Fibroblast of mammary gland (primary cell): ENCODE data around the gene CD248.
A peak's percentile ranks its signal among the peaks of the same experiment; 100 is the strongest.
"Not testable (repeated sequence)": the region's sequence is repeated elsewhere in the genome, so short reads cannot be mapped to it uniquely, and the experiment has no call there.

Source experiments
- DNase-seq: peaks from one replicate; pipeline ENCODE4 v3.0.0-alpha.2; 2010; ENCODE audit warnings: low read depth
- H3K4me3 ChIP-seq: 2 replicates; pipeline ENCODE4 v1.5.1; 2011; ENCODE audit warnings: low read depth, mild to moderate bottlenecking, low read length, moderate library complexity; ENCODE audit not compliant: control insufficient read depth
- CTCF ChIP-seq: conservative IDR thresholded peaks from 2 replicates; pipeline ENCODE4 v1.5.1; 2011; ENCODE audit warnings: low read depth, low read length, inconsistent platforms; ENCODE audit not compliant: control insufficient read depth, insufficient read depth

CD248 gene

GRCh38 chr11:66314186-66314501, 2.7 kb downstream of the CD248 start:
- peak overlapping the region; percentile 63 for H3K4me3 ChIP-seq
- no peak for DNase-seq

GRCh38 chr11:66313321-66314185, 3.3 kb downstream of the CD248 start:
- H3K4me3 ChIP-seq = peak overlapping the region; percentile 63
- peak; percentile 59 for DNase-seq
- TF ChIP-seq CTCF = peak; percentile 18

More at GRCh38 chr11:66314186-66314501, 2.7 kb downstream of the CD248 start:
- no peak for TF ChIP-seq CTCF

DNA sequence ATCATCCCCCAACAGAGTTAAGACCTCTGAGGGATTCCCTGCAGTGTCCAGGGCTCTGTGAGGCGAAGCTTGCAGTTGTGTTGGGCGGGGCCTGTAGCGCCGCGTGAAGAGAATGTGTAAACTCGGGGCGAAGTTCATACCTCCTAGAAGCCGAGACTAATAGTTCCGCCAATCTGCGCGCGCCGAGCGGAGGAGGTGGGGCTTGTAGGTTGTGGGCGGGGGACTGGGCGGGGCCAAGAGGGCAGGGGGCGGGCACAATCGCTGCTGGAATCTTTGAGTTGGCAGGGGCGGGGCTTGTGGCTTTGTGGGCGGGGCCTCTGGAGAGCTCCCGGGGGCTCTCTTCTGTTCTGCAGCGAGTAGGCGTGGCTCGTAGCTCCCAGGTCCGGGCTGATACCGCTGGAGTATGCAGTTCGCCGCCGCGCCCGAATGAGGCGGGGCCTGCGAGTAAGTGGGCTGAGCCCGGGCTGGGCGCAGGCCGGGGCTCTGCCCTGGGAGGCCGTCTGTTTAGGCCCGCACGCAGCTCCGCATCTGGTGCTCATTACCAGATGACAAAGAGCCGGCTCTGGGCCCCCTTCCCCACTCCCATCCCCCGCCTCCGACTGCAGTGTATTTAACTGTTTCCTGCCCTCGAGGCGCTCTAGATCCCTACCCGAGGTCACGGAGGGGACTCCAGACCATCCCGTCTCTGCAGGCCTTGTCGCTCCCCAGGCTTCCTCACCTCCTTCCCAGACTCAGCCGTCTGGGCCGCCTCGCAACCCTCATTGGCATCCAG, 4.1 kb downstream of the CD248 start:
- TF ChIP-seq CTCF = no peak
- H3K4me3 ChIP-seq = peak overlapping the region; percentile 63
- DNase-seq = peak; percentile 99

DNA sequence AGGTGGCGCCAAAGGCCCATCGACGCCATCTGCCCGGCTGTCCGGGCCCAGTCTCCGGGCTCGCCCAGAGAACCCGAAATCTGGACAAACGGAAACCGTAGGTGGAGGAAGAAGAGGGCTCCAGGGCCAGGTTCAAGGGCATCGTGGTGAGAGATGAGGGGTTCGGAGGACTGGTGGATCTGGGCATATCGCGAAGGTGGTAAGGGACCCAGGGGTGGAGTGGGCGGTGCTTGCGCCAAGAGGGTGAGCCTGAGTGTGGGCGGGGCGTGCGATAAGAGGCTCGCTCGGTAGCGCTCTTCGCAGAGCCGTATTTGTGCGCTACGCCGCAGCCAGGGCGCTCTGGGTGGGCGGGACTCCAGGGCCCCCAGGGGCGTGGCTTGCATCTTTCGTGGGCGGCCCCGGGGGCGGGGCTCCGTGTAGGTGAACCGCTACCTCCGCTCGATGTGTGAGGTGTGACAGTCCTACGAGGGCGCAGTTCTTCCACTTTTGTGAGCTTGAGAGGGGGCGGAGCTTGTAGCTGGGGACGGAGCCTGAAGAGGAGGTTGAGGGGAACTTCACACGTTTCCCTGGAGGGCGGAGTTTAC, 4.8 kb downstream of the CD248 start:
- peak overlapping the region; percentile 59 for H3K4me3 ChIP-seq
- DNase-seq = peak; percentile 87
- no peak for TF ChIP-seq CTCF

DNA sequence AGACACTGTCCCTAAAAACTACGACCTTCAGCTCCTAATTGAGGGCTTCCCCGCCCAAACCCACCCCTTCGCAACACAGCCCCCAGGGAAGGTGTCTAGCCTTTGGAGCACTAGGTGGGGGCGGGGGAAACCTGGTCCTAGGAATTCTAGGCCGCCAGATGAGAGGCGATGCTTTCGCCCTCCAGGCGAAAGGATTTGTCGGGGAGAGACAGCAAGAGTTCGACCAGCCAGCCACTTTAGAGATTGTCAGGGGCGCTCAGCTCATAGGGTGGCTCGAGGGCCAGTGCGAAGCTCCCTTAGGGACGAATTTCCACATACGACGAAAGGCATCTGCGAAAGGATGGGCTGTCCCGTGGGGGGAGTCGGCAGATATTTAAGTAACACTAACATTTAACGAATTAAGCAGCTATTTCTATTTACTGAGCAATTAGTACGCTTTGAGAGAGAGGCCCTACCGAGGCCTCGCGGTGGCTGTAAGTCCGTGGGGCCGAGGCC, 5.3 kb downstream of the CD248 start:
- TF ChIP-seq CTCF = peak; percentile 86
- DNase-seq = no peak
- H3K4me3 ChIP-seq = peak overlapping the region; percentile 59

DNA sequence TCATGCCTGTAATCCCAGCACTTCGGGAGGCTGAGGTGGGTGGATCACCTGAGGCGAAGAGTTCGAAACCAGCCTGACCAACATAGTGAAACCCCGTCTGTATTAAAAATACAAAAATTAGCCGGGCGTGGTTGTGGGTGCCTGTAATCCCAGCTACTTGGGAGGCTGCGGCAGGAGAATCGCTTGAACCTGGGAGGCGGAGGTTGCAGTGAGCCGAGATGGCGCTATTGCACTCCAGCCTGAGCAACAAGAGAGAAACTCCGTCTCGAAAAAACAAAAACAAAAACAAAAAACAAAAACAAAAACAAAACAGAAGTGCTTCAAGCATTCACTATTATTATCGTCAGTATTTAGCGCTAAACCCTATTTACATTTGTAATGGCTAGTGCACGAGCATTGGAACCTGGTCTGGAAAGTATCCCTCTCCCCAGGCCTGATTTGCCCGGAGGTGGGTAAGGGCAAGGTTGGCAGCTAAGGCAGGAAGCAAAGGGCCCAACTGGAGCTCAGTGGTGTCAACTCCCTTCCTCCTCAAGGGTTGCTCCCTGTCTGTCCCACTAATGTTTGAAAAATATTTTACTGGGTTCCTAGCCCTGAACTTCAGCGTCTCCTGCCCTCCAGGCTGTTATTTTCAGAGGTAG, 5.9 kb downstream of the CD248 start:
- not testable (repeated sequence) for H3K4me3 ChIP-seq, DNase-seq
